H1 (cell line): Measurements from ENCODE around the gene GARIN3. TPM values are rescaled to one million over a fixed set of nuclear protein-coding genes. Genes with fewer than 3 reads are reported as not detected.

Experiments
- CTCF ChIA-PET: fragments of 300-600 bp; sonication (Branson Sonifier 250); formaldehyde crosslinking; loops from one replicate; lab custom pipeline; 2021; ENCODE audit not compliant: partially characterized antibody; lab: Charles Lee
- POLR2A ChIA-PET: fragments of 300-600 bp; sonication (Branson Sonifier 250); formaldehyde crosslinking; loops from one replicate; lab custom pipeline; 2021; ENCODE audit warnings: inconsistent platforms; ENCODE audit not compliant: partially characterized antibody; lab: Charles Lee
- DNase-seq, 2 experiments: peaks; one replicate each; pipeline versions ENCODE4 v3.0.0 to v3.0.0-alpha.2; 2010 to 2022; ENCODE audit warnings: low spot score in 2 of 2, low read depth in 1 of 2, mixed read lengths in 1 of 2
- FAIRE-seq: peaks from 2 replicates; lab custom pipeline; 2011; peaks lifted over from hg19 to GRCh38; lab: Jason Lieb, UNC
- H2AFZ ChIP-seq: 2 replicates; pipeline ENCODE4 v1.8.1; 2012; ENCODE audit warnings: low read length, inconsistent platforms
- H2AK5ac ChIP-seq: 2 replicates; pipeline ENCODE4 v1.6.1; 2013; ENCODE audit warnings: low read depth, low read length
- H2BK120ac ChIP-seq: replicated peaks from 2 replicates; pipeline ENCODE3; 2013; ENCODE audit warnings: low read depth, low read length, inconsistent platforms
- H2BK12ac ChIP-seq: 2 replicates; pipeline ENCODE4 v1.6.1; 2013; ENCODE audit warnings: low read depth, low read length
- H2BK15ac ChIP-seq: 2 replicates; pipeline ENCODE4 v1.6.1; 2013; ENCODE audit warnings: low read length
- H2BK20ac ChIP-seq: 2 replicates; pipeline ENCODE4 v1.6.1; 2013; ENCODE audit warnings: low read length
- H2BK5ac ChIP-seq: 2 replicates; pipeline ENCODE4 v1.6.1; 2013; ENCODE audit warnings: low read depth, low read length
- H3K14ac ChIP-seq: 2 replicates; pipeline ENCODE4 v1.6.1; 2013; ENCODE audit warnings: inconsistent platforms; ENCODE audit not compliant: insufficient read length
- H3K18ac ChIP-seq: 2 replicates; pipeline ENCODE4 v1.6.1; 2013; ENCODE audit warnings: low read length; ENCODE audit errors: extremely low read depth
- H3K23ac ChIP-seq: 2 replicates; pipeline ENCODE4 v1.6.1; 2013; ENCODE audit warnings: inconsistent platforms; ENCODE audit not compliant: insufficient read length
- H3K23me2 ChIP-seq: 2 replicates; pipeline ENCODE4 v1.6.1; 2013; ENCODE audit warnings: low read depth, low read length
- H3K27ac ChIP-seq: 2 replicates; pipeline ENCODE4 v1.6.1; 2011; ENCODE audit warnings: low read depth, low read length, inconsistent platforms
- H3K27me3 ChIP-seq, 4 experiments: replicated peaks in 1 of 4; 1 replicate in 1 of 4; 2 replicates in 3 of 4; pipeline versions ENCODE4 v1.6.1 to v1.8.1; 2011 to 2013; ENCODE audit warnings: low read length in 3 of 4, mild to moderate bottlenecking in 3 of 4, inconsistent platforms in 2 of 4, mixed read lengths in 2 of 4, moderate library complexity in 1 of 4; ENCODE audit not compliant: control insufficient read depth in 3 of 4, insufficient read depth in 3 of 4; ENCODE audit errors: extremely low read depth in 1 of 4
- H3K36me3 ChIP-seq, 4 experiments: 2 replicates each; pipeline versions ENCODE4 v1.6.1 to v1.8.1; 2011 to 2013; ENCODE audit warnings: mild to moderate bottlenecking in 4 of 4, low read length in 3 of 4, moderate library complexity in 2 of 4, control low read depth in 1 of 4, inconsistent platforms in 1 of 4; ENCODE audit not compliant: insufficient read depth in 4 of 4, control insufficient read depth in 2 of 4
- H3K4ac ChIP-seq: replicated peaks from 2 replicates; pipeline ENCODE3; 2013; ENCODE audit warnings: low read length, low read depth, mixed read lengths, inconsistent platforms; ENCODE audit not compliant: insufficient read length
- H3K4me1 ChIP-seq, 4 experiments: replicated peaks in 1 of 4; 1 replicate in 1 of 4; 2 replicates in 3 of 4; pipeline versions ENCODE4 v1.6.1 to v1.8.1; 2011 to 2013; ENCODE audit warnings: low read length in 3 of 4, inconsistent platforms in 2 of 4, mixed read lengths in 1 of 4; ENCODE audit not compliant: insufficient read depth in 4 of 4, control insufficient read depth in 3 of 4
- H3K4me2 ChIP-seq, 2 experiments: 2 replicates each; pipeline versions ENCODE4 v1.6.1 to v1.8.1; 2011 to 2013; ENCODE audit warnings: low read depth in 2 of 2, low read length in 2 of 2, control low read depth in 1 of 2, inconsistent platforms in 1 of 2, mild to moderate bottlenecking in 1 of 2; ENCODE audit not compliant: insufficient read depth in 1 of 2
- H3K4me3 ChIP-seq, 4 experiments: fragments of 200-600, 300-600 bp in 1 of 4; sonication (generic), shearing (Covaris generic), sonication (Bioruptor Twin) in 1 of 4; 2 replicates each; pipeline versions ENCODE4 v1.5.1 to v1.8.1; 2011 to 2016; ENCODE audit warnings: low read length in 4 of 4, low read depth in 3 of 4, control low read depth in 2 of 4, inconsistent platforms in 2 of 4, mild to moderate bottlenecking in 2 of 4, mixed read lengths in 1 of 4, moderate library complexity in 1 of 4; ENCODE audit not compliant: insufficient read depth in 2 of 4; ENCODE audit errors: extremely low read depth in 1 of 4
- H3K56ac ChIP-seq: replicated peaks from 2 replicates; pipeline ENCODE3; 2013; ENCODE audit warnings: low read depth, mild to moderate bottlenecking, mixed read lengths, low read length, inconsistent platforms; ENCODE audit not compliant: insufficient read length
- H3K79me1 ChIP-seq: 2 replicates; pipeline ENCODE4 v1.6.1; 2013; ENCODE audit warnings: low read depth, low read length, control low read depth
- H3K79me2 ChIP-seq, 2 experiments: 2 replicates each; pipeline versions ENCODE4 v1.6.1 to v1.8.1; 2012 to 2013; ENCODE audit warnings: low read length in 2 of 2, mild to moderate bottlenecking in 2 of 2, inconsistent platforms in 1 of 2; ENCODE audit not compliant: insufficient read depth in 2 of 2, control insufficient read depth in 1 of 2
- H3K9ac ChIP-seq, 4 experiments: replicated peaks in 1 of 4; 1 replicate in 1 of 4; 2 replicates in 3 of 4; pipeline versions ENCODE4 v1.6.1 to v1.8.1; 2011 to 2013; ENCODE audit warnings: low read depth in 3 of 4, low read length in 3 of 4, control low read depth in 2 of 4, mild to moderate bottlenecking in 2 of 4, moderate library complexity in 2 of 4, inconsistent platforms in 1 of 4; ENCODE audit errors: extremely low read depth in 1 of 4
- H3K9me3 ChIP-seq, 2 experiments: 2 replicates each; pipeline versions ENCODE4 v1.6.1 to v1.8.1; 2012 to 2013; ENCODE audit warnings: mild to moderate bottlenecking in 2 of 2, moderate library complexity in 2 of 2, control low read depth in 1 of 2, inconsistent platforms in 1 of 2, low read depth in 1 of 2, low read length in 1 of 2, mixed read lengths in 1 of 2; ENCODE audit not compliant: insufficient read depth in 2 of 2
- H4K20me1 ChIP-seq, 2 experiments: replicated peaks in 1 of 2; 2 replicates each; pipeline versions ENCODE3 to v1.8.1; 2011 to 2013; ENCODE audit warnings: inconsistent platforms in 2 of 2, low read length in 2 of 2, mild to moderate bottlenecking in 1 of 2; ENCODE audit not compliant: insufficient read depth in 2 of 2, control insufficient read depth in 1 of 2
- H4K5ac ChIP-seq: 2 replicates; pipeline ENCODE4 v1.6.1; 2013; ENCODE audit warnings: low read length, low read depth, mixed read lengths, inconsistent platforms; ENCODE audit not compliant: insufficient read length
- H4K8ac ChIP-seq: 2 replicates; pipeline ENCODE4 v1.8.0; 2013; ENCODE audit warnings: mild to moderate bottlenecking, moderate library complexity, low read length, inconsistent platforms; ENCODE audit not compliant: insufficient read depth; ENCODE audit errors: extremely low read depth
- H4K91ac ChIP-seq: replicated peaks from 2 replicates; pipeline ENCODE3; 2013; ENCODE audit warnings: low read length, mixed read lengths, inconsistent platforms; ENCODE audit not compliant: insufficient read length
- SIRT6 ChIP-seq: IDR thresholded peaks from one replicate; pipeline ENCODE4 v1.7.1; 2012; ENCODE audit warnings: low read length, inconsistent platforms
- SP1 ChIP-seq: IDR thresholded peaks from 2 replicates; pipeline ENCODE4 v1.6.1; 2011; ENCODE audit warnings: low read depth, low read length
- SUZ12 ChIP-seq: fragments of 200-600 bp; sonication (generic); IDR thresholded peaks from 2 replicates; pipeline ENCODE4 v1.6.1; 2012; ENCODE audit warnings: mild to moderate bottlenecking, inconsistent platforms, low read length, moderate library complexity, mixed read lengths
- polyA plus RNA-seq, 7 experiments: library from polyadenylated mRNA; depleted of rRNA in 3 of 7; stranded (reverse) in 5 of 7; unstranded in 2 of 7; fragments of >200 nt in 5 of 7; fragments of 200-250 nt in 2 of 7; gene quantifications; 1 replicate in 5 of 7; 2 replicates in 1 of 7; 4 replicates in 1 of 7; pipeline versions ENCODE4 v1.2.1 to v1.2.3, GENCODE V29; 2011 to 2013; ENCODE audit warnings: missing spikeins in 2 of 7, mixed read lengths in 2 of 7
- total RNA-seq: library from RNA; stranded (reverse); fragmentation: NEBNext Ultra II Directional; extraction: Animal tissue kit (Norgen Biotek cat#: 25700); gene quantifications from 2 replicates; pipeline ENCODE4 v1.2.1, GENCODE V29; 2021

Gene GARIN3
- total and polyA plus RNA-seq, 2 of the 8 experiments (the other 6 are each of a cell fraction or from before 2014, with no cell fraction given) = not detected

- Histone ChIP-seq H3K23ac (no peak overlapping the region), H3K4me1 (no peaks in the 10 kb centered on the region), H2BK120ac (no peak overlapping the region), H2AK5ac (no peak overlapping the region), H3K4me2 (no peak overlapping the region), H3K14ac (no peak overlapping the region), H3K79me2 (no peaks in the 10 kb centered on the region), H2BK12ac (no peak overlapping the region), H4K20me1 (no peaks in the 10 kb centered on the region), H3K27ac (no peak overlapping the region), H3K79me1 (no peaks in the 10 kb centered on the region), H3K18ac (no peak overlapping the region), H2AFZ (no peak overlapping the region), H3K56ac (no peak overlapping the region), H3K36me3 (no peaks in the 10 kb centered on the region), H3K4me3 (no peak overlapping the region), H3K27me3 (no peaks in the 10 kb centered on the region), H4K91ac (no peak overlapping the region), H4K5ac (no peak overlapping the region), H2BK20ac (no peak overlapping the region), H3K4ac (no peak overlapping the region), H4K8ac (no peak overlapping the region), H2BK15ac (no peak overlapping the region), H3K9me3 (no peaks in the 10 kb centered on the region), H3K9ac (no peak overlapping the region), H3K23me2 (no peaks in the 10 kb centered on the region), H2BK5ac (no peak overlapping the region)
- TF ChIP-seq SUZ12 (no peak), SP1 (no peak), SIRT6 (no peak)
- no peak for FAIRE-seq
- CTCF ChIA-PET = interaction anchor here (1.1 kb wide), 1 partner anchor 108 kb away, joined by 3 read pairs; no protein-coding TSS in a partner anchor
- POLR2A ChIA-PET = no interaction called here
- DNase-seq = no peak
These were observed 30.0 kb upstream of the GARIN3 start for GRCh38 chr5:157196045-157196444.
